Measurements from ENCODE around the gene TNRC6B. TPM values are rescaled to one million over a fixed set of nuclear protein-coding genes. Genes with fewer than 3 reads are reported as not detected.
A peak's percentile ranks its signal among the peaks of the same experiment; 100 is the strongest.

Gene TNRC6B
- total RNA-seq, 1 experiment from 2014 or later: 50.4 TPM

GRCh38 chr22:40224702-40225101, 47.0 kb downstream of the TNRC6B start:
- CTCF ChIA-PET: interaction anchor here (0.6 kb wide), 1 partner anchor 17 kb away, joined by 3 read pairs; no protein-coding TSS in a partner anchor
- POLR2A ChIA-PET: no interaction called here
- TF ChIP-seq, protein P1, sequence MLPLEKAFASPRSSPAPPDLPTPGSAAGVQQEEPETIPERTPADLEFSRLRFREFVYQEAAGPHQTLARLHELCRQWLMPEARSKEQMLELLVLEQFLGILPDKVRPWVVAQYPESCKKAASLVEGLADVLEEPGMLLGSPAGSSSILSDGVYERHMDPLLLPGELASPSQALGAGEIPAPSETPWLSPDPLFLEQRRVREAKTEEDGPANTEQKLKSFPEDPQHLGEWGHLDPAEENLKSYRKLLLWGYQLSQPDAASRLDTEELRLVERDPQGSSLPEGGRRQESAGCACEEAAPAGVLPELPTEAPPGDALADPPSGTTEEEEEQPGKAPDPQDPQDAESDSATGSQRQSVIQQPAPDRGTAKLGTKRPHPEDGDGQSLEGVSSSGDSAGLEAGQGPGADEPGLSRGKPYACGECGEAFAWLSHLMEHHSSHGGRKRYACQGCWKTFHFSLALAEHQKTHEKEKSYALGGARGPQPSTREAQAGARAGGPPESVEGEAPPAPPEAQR (CRISPR knock-in tag; IDR thresholded peaks at IDR 0.05): no peak
- TF ChIP-seq MLX (CRISPR knock-in tag; IDR thresholded peaks at IDR 0.05) (no peak), E2F5 (CRISPR knock-in tag; IDR thresholded peaks at IDR 0.05) (no peak), JAZF1 (CRISPR knock-in tag; IDR thresholded peaks at IDR 0.05) (no peak)
- no peak for DNase-seq (ENCODE audit: low spot score)
- H3K27me3 Mint-ChIP-seq (ENCODE audit: low read depth): no peaks in the 10 kb centered on the region
- peak; percentile 53 for ATAC-seq
- H3K36me3 Mint-ChIP-seq: no peaks in the 10 kb centered on the region
- no peaks in the 10 kb centered on the region for H3K9me3 Mint-ChIP-seq
- no peak overlapping the region for H3K4me3 Mint-ChIP-seq
- peaks cover 65% of the 10 kb centered on the region for H3K4me1 Mint-ChIP-seq
- 0 out of 2 replicates have a peak overlapping the region, but pooled peaks have one; percentile 33 for H3K27ac Mint-ChIP-seq

DNA sequence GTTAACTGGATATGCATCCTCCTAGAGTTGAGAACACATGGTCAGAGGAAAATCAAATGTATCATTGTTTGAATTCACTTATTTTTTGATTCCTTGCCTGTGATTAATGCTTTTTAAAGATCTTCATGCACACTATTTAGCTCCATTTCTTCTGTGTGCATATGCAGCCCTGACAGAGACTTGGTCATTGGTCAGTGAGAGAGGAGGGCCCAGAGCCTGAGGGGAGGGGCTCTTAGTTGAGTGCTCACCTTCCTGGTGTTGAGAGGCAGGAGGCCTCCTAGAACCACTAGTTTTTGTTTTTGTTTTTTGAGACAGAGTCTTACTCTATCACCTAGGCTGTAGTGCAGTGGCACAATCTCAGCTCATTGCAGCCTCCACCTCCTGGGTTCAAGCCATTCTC, 48.9 kb downstream of the TNRC6B start:
- 0 out of 2 replicates have a peak overlapping the region, but pooled peaks have one; percentile 10 for H3K4me3 Mint-ChIP-seq
- H3K27ac Mint-ChIP-seq: peak overlapping the region; percentile 58; the same call in 1 of the 2 replicates

More for the DNA sequence above, 48.9 kb downstream of the TNRC6B start:
- ChIA-PET POLR2A (interaction anchor here (0.5 kb wide), 1 partner anchor 26 kb away, joined by 3 read pairs; no protein-coding TSS in a partner anchor), CTCF (no interaction called here)
- DNase-seq (ENCODE audit: low spot score) (no peak), ATAC-seq (peak; percentile 48; the same call in 1 of the 2 replicates)
- TF ChIP-seq, protein P2, sequence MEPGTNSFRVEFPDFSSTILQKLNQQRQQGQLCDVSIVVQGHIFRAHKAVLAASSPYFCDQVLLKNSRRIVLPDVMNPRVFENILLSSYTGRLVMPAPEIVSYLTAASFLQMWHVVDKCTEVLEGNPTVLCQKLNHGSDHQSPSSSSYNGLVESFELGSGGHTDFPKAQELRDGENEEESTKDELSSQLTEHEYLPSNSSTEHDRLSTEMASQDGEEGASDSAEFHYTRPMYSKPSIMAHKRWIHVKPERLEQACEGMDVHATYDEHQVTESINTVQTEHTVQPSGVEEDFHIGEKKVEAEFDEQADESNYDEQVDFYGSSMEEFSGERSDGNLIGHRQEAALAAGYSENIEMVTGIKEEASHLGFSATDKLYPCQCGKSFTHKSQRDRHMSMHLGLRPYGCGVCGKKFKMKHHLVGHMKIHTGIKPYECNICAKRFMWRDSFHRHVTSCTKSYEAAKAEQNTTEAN (CRISPR knock-in tag; IDR thresholded peaks at IDR 0.05): no peak
- TF ChIP-seq KAT7 (CRISPR knock-in tag; IDR thresholded peaks at IDR 0.05; ENCODE audit: borderline replicate concordance) (no peak), ZNF219 (CRISPR knock-in tag; IDR thresholded peaks at IDR 0.05; ENCODE audit: borderline replicate concordance) (no peak), TEAD1 (CRISPR knock-in tag; IDR thresholded peaks at IDR 0.05) (no peak), ZNF317 (CRISPR knock-in tag; IDR thresholded peaks at IDR 0.05; ENCODE audit: borderline replicate concordance, low read depth) (no peak), MXD4 (CRISPR knock-in tag; IDR thresholded peaks at IDR 0.05; ENCODE audit: borderline replicate concordance) (no peak), HMGA2 (CRISPR knock-in tag; IDR thresholded peaks at IDR 0.05) (no peak), FOXJ3 (CRISPR knock-in tag; IDR thresholded peaks at IDR 0.05; ENCODE audit: borderline replicate concordance) (no peak), FOXK1 (CRISPR knock-in tag; IDR thresholded peaks at IDR 0.05) (no peak), PRDM15 (CRISPR knock-in tag; IDR thresholded peaks at IDR 0.05) (no peak), ETV6 (CRISPR knock-in tag; IDR thresholded peaks at IDR 0.05) (no peak)
- TF ChIP-seq, protein P3, sequence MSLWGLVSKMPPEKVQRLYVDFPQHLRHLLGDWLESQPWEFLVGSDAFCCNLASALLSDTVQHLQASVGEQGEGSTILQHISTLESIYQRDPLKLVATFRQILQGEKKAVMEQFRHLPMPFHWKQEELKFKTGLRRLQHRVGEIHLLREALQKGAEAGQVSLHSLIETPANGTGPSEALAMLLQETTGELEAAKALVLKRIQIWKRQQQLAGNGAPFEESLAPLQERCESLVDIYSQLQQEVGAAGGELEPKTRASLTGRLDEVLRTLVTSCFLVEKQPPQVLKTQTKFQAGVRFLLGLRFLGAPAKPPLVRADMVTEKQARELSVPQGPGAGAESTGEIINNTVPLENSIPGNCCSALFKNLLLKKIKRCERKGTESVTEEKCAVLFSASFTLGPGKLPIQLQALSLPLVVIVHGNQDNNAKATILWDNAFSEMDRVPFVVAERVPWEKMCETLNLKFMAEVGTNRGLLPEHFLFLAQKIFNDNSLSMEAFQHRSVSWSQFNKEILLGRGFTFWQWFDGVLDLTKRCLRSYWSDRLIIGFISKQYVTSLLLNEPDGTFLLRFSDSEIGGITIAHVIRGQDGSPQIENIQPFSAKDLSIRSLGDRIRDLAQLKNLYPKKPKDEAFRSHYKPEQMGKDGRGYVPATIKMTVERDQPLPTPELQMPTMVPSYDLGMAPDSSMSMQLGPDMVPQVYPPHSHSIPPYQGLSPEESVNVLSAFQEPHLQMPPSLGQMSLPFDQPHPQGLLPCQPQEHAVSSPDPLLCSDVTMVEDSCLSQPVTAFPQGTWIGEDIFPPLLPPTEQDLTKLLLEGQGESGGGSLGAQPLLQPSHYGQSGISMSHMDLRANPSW (CRISPR knock-in tag; conservative IDR thresholded peaks at IDR 0.05; ENCODE audit: low read depth): no peak
- TF ChIP-seq, protein P4, sequence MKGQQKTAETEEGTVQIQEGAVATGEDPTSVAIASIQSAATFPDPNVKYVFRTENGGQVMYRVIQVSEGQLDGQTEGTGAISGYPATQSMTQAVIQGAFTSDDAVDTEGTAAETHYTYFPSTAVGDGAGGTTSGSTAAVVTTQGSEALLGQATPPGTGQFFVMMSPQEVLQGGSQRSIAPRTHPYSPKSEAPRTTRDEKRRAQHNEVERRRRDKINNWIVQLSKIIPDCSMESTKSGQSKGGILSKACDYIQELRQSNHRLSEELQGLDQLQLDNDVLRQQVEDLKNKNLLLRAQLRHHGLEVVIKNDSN (CRISPR knock-in tag; IDR thresholded peaks at IDR 0.05): no peak
- peaks cover 51% of the 10 kb centered on the region for H3K4me1 Mint-ChIP-seq
- H3K36me3 Mint-ChIP-seq: peaks cover 5% of the 10 kb centered on the region; the same call in 1 of the 2 replicates
- no peaks in the 10 kb centered on the region for H3K27me3 Mint-ChIP-seq (ENCODE audit: low read depth)
- 0 out of 2 replicates have a peak, but pooled peaks cover 2% of the 10 kb centered on the region for H3K9me3 Mint-ChIP-seq
